Heart left ventricle (tissue), 16 donors: ENCODE results near the gene BDH1. TPM values are rescaled to one million over a fixed set of nuclear protein-coding genes. Genes with fewer than 3 reads are reported as not detected.

Source experiments
- ATAC-seq, 4 donors: fragments of 200-7000 bp; cut with Tn5 transposase; one replicate each; pipeline ENCODE4 v1.9.1; 2020 to 2022; ENCODE audit warnings: moderate library complexity in 4 of 4, mild to moderate bottlenecking in 3 of 4, moderate number of reproducible peaks in 1 of 4
- DNase-seq, 5 donors: peaks; one replicate each; pipeline ENCODE4 v3.0.0-alpha.2; 2020
- H3K27ac ChIP-seq, 12 donors: fragments of 200-600 bp; sonication (generic) in 4 of 12; one replicate each; pipeline versions ENCODE4 v1.5.0 to v1.8.0; 2016 to 2022; ENCODE audit warnings: mild to moderate bottlenecking in 2 of 12
- H3K27me3 ChIP-seq, 9 donors: fragments of 200-600 bp; sonication (generic) in 2 of 9; one replicate each; pipeline versions ENCODE4 v1.5.1 to v1.8.0; 2016 to 2022; ENCODE audit warnings: mild to moderate bottlenecking in 3 of 9
- H3K36me3 ChIP-seq, 9 donors: fragments of 200-600 bp; sonication (generic) in 2 of 9; one replicate each; pipeline versions ENCODE4 v1.5.0 to v1.8.0; 2018 to 2022; ENCODE audit warnings: mild to moderate bottlenecking in 2 of 9
- H3K4me1 ChIP-seq, 12 donors: fragments of 200-600 bp; sonication (generic) in 4 of 12; one replicate each; pipeline versions ENCODE4 v1.5.0 to v1.8.0; 2016 to 2022; ENCODE audit warnings: mild to moderate bottlenecking in 3 of 12
- H3K4me3 ChIP-seq, 12 donors: fragments of 200-600 bp; sonication (generic) in 4 of 12; one replicate each; pipeline versions ENCODE4 v1.5.0 to v1.8.0; 2017 to 2022; ENCODE audit warnings: mild to moderate bottlenecking in 9 of 12, moderate library complexity in 4 of 12
- H3K9me3 ChIP-seq, 12 donors: fragments of 200-600 bp; sonication (generic) in 4 of 12; one replicate each; pipeline versions ENCODE4 v1.5.0 to v1.8.0; 2016 to 2022; ENCODE audit warnings: mild to moderate bottlenecking in 1 of 12
- POLR2A ChIP-seq, 2 donors: fragments of 450-650 bp; IDR thresholded peaks; one replicate each; pipeline ENCODE4 v1.6.1; 2017; ENCODE audit warnings: antibody characterized with exemption in 2 of 2, mild to moderate bottlenecking in 2 of 2, moderate library complexity in 2 of 2
- WGBS, 4 donors: extraction: QIAGEN DNeasy Blood & Tissue Kit in 2 of 4; methylation state at CpG; one replicate each; pipeline versions ENCODE4 v1.1.5 to v1.1.7; 2013 to 2018; 5-methylcytosine and 5-hydroxymethylcytosine counted together
- intact Hi-C, 10 donors: fragments of 100-400 bp; cut with DNase I; formaldehyde crosslinking; loops; one replicate each; pipeline versions ENCODE4 v1.11.1 to v1.14.2; 2022
- polyA plus RNA-seq, 2 donors: library from polyadenylated mRNA; stranded (reverse); fragments of 200-250 nt; gene quantifications; one replicate each; pipeline ENCODE4 v1.2.3, GENCODE V29; 2013
- total RNA-seq, 9 donors: library from RNA; depleted of rRNA in 2 of 9; stranded (reverse); fragments of >200 nt in 2 of 9; fragmentation: NEBNext Ultra II Directional in 3 of 9; extraction: Animal tissue kit (Norgen Biotek cat#: 25700) in 3 of 9; gene quantifications; one replicate each; pipeline versions ENCODE4 v1.1.0 to v1.2.4, GENCODE V29; 2016 to 2023
- TF ChIP-seq, protein P1 (sequence below), 12 donors: fragments of 200-600 bp; sonication (generic) in 4 of 12; IDR thresholded peaks; one replicate each; pipeline versions ENCODE4 v1.5.0 to v1.8.0; 2018 to 2022; ENCODE audit warnings: antibody characterized with exemption in 12 of 12, mild to moderate bottlenecking in 5 of 12
- donor health status: ischemic (EF 13 %, LVEDD 7.1; RV severe dilation, severe dysfunction).
- donor health status: healthy with polysubstance abuse.
- donor health status: DM: no; HTN: yes; CAD: no.
- donor health status: DM: no; HTN: no; CAD: no.
- donor health status: ischemic (EF 25% LVEDD 6.9; RV normal size, moderate dysfunction).
- donor health status: ischemic (EF 25% LVEDD 5.7; RV mildly dilated, moderate dysfunction).
- donor health status: healthy.
- donor health status: DM: yes; HTN: yes; CAD: no.
- donor health status: ischemic (EF 35%, LVEDD 5.7; RV mildly dilated, moderate dysfunction).
- donor health status: nonischemic (EF 11% LVEDD 7.7; RV severe dilation, severe dysfunction).
- donor health status: DM: yes; HTN: yes; CAD: no.
- donor health status: PGD.
- donor health status: ischemic (EF 29% LVEDD 5.4; RV normal size, mild dysfunction).
- donor health status: nonischemic (EF 23%, LVEDD 6.1; RV moderate dilation, normal function).

Gene BDH1
- total and polyA plus RNA-seq, 11 donors: 19.5 to 114 (median 72.3) TPM

DNA sequence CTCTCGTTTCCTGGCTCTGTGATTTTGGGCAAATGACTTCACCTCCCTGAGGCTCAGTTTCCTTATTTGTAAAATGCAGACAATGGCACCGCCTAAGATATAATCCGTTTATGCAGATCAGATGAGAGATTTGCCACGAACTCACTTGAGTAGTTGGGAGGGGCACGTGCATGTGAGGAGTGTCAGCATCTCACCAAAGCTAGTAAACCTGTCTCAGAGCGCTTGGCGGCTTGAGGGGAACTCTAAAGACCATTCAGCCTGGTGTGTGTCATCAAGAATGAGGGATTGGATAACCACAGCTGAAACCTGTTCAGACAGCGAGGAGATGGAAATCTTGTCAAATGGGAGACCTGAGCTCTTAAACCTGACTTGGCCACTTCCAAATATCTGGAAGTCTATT, 48.7 kb downstream of the BDH1 start:
- TF ChIP-seq, protein P1, sequence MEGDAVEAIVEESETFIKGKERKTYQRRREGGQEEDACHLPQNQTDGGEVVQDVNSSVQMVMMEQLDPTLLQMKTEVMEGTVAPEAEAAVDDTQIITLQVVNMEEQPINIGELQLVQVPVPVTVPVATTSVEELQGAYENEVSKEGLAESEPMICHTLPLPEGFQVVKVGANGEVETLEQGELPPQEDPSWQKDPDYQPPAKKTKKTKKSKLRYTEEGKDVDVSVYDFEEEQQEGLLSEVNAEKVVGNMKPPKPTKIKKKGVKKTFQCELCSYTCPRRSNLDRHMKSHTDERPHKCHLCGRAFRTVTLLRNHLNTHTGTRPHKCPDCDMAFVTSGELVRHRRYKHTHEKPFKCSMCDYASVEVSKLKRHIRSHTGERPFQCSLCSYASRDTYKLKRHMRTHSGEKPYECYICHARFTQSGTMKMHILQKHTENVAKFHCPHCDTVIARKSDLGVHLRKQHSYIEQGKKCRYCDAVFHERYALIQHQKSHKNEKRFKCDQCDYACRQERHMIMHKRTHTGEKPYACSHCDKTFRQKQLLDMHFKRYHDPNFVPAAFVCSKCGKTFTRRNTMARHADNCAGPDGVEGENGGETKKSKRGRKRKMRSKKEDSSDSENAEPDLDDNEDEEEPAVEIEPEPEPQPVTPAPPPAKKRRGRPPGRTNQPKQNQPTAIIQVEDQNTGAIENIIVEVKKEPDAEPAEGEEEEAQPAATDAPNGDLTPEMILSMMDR (IDR thresholded peaks at IDR 0.05): no peak
- TF ChIP-seq POLR2A (IDR thresholded peaks at IDR 0.05): no peak
- intact Hi-C loops: loop anchor here in 5 of 10 donors (10.0 kb wide), 3 partner anchors 282 to 522 kb away; no protein-coding TSS in a partner anchor
- peaks cover 0 to 7% (median 0%) of the 10 kb centered on the region in 9 donors for H3K36me3 ChIP-seq
- DNase-seq (no peak), ATAC-seq (no peak)
- no peak overlapping the region for H3K4me3 ChIP-seq
- no peaks in the 10 kb centered on the region for H3K9me3 ChIP-seq
- peaks cover 0 to 10% (median 5%) of the 10 kb centered on the region in 12 donors for H3K4me1 ChIP-seq
- H3K27me3 ChIP-seq: no peaks in the 10 kb centered on the region
- H3K27ac ChIP-seq: no peak overlapping the region
- WGBS, 4 donors: 85 to 88% (median 86%) methylated on average over 8 of the region's 8 CpGs

DNA sequence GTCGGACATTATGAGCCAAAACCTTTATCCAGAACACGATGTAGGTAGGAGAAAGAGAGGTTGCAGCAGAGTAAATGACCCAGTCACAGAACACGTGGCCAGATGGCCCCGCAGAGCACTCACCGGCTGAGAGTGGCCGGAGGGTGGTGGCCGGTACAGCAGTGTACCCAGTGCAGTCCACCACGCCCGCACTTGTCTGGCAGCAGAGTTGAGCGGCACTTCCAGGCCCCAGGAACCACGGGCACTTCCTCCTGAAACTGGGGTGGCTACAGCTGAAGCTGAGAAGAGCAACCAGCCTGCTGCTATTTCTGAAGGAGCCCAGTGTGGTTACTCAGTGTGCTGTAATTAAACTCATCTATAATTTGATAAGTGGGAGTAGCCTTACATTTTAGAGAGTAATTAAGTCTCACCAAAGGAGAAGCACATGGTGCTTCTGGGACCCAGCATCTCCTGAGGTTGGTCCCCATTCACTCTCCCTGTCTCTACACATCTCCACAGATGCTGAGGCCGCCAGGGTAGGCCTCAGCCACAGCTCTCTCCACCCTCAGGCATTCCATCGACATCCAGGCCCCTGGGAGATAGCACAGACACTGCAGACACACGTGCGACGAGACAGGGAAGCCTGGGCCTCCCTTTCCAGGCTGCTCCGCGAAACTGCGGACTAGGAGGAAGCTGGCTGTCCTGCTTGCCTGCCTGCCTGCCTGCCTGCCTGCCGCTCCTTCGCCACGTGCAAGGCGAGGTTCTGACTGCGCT, 49.8 kb downstream of the BDH1 start:
- Histone ChIP-seq H3K36me3 (no peaks in the 10 kb centered on the region), H3K4me3 (no peak overlapping the region), H3K4me1 (peaks cover 0 to 10% (median 5%) of the 10 kb centered on the region in 12 donors), H3K27me3 (no peaks in the 10 kb centered on the region), H3K27ac (no peak overlapping the region), H3K9me3 (no peaks in the 10 kb centered on the region)
- WGBS, 4 donors: 74 to 89% (median 82%) methylated on average over 16 to 24 of the region's 24 CpGs
- DNase-seq: peak in 1 of 5 donors; percentile 22
- intact Hi-C loops: loop anchor here in 5 of 10 donors (10.0 kb wide), 3 partner anchors 281 to 521 kb away; no protein-coding TSS in a partner anchor
- no peak for ATAC-seq
- TF ChIP-seq, protein P1 (IDR thresholded peaks at IDR 0.05): no peak
- TF ChIP-seq POLR2A (IDR thresholded peaks at IDR 0.05): no peak

DNA sequence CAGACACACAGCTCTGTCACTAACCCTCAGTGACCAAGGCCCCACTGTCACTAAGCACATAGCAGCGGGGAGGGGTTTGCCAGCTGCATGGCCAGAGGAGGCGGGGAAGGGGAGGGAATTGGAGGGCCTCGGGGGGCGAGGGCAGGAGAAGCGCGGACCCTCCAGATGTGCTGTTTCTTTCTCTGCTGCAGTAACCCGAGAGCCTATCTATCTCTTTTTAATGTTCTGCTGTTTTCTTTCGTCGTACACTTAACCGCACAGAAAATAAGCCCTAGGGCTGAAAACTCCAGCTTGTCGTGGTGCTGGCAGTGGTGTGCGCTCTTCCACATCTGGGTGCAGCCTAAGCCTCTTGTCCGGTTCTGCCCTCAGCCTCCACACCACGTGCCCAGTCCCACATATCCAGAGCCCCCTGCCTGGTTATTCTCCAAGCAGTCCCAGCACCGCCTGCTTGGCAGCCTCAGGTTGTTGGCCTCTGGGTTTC, 51.1 kb downstream of the BDH1 start:
- H3K27me3 ChIP-seq: no peaks in the 10 kb centered on the region
- intact Hi-C loops: loop anchor here in 5 of 10 donors (10.0 kb wide), 3 partner anchors 280 to 520 kb away; no protein-coding TSS in a partner anchor
- no peak overlapping the region for H3K4me3 ChIP-seq
- no peak overlapping the region for H3K27ac ChIP-seq
- no peaks in the 10 kb centered on the region for H3K36me3 ChIP-seq
- WGBS, 4 donors: 80 to 83% (median 82%) methylated on average over 15 of the region's 15 CpGs
- no peak for DNase-seq
- H3K9me3 ChIP-seq: no peaks in the 10 kb centered on the region
- H3K4me1 ChIP-seq: peaks cover 0 to 4% (median 2%) of the 10 kb centered on the region in 12 donors
- TF ChIP-seq, protein P1 (IDR thresholded peaks at IDR 0.05): no peak
- TF ChIP-seq POLR2A (IDR thresholded peaks at IDR 0.05): no peak
- ATAC-seq: no peak

DNA sequence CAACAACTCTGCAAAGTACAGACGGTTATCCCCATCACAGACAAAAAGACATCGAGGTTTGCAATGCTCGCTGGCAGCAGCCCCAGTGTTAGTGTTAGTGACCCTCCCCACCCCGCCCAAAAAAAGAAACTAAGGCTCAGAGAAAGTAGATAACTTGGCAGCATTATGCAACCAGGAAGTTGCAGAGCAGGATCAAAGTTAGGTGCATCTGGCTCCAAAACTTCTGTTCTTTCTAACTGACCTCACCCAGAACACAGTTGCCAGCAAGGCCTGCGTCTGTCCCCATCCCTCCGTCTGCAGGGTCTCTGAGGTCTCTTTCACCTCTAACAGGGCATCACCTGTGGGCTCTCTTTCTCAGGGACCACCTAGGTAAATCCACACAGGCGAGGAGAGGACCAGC, 51.5 kb downstream of the BDH1 start:
- DNase-seq (no peak), ATAC-seq (no peak)
- WGBS, 4 donors: 60 to 69% (median 68%) methylated on average over 7 of the region's 7 CpGs
- no peaks in the 10 kb centered on the region for H3K9me3 ChIP-seq
- H3K27me3 ChIP-seq: no peaks in the 10 kb centered on the region
- intact Hi-C loops: loop anchor here in 5 of 10 donors (10.0 kb wide), 3 partner anchors 279 to 519 kb away; no protein-coding TSS in a partner anchor
- no peak for TF ChIP-seq POLR2A (IDR thresholded peaks at IDR 0.05)
- TF ChIP-seq, protein P1 (IDR thresholded peaks at IDR 0.05): no peak
- H3K36me3 ChIP-seq: no peaks in the 10 kb centered on the region
- no peak overlapping the region for H3K4me3 ChIP-seq
- no peak overlapping the region for H3K27ac ChIP-seq
- no peaks in the 10 kb centered on the region for H3K4me1 ChIP-seq
